GM23338 (cell line): ENCODE measurements around the gene ISCU. TPM values are rescaled to one million over a fixed set of nuclear protein-coding genes. Genes with fewer than 3 reads are reported as not detected.

Source experiments
- ATAC-seq: fragments of 200-7000 bp; cut with Tn5 transposase; 3 replicates; pipeline ENCODE4 v1.9.1; 2020
- DNase-seq: peaks from one replicate; pipeline ENCODE4 v3.0.0-alpha.2; 2015; ENCODE audit warnings: low spot score
- H2AFZ ChIP-seq: fragments of 200-600 bp; sonication (generic); 2 replicates; pipeline ENCODE4 v1.8.0; 2016; ENCODE audit warnings: antibody characterized with exemption, mild to moderate bottlenecking, moderate library complexity
- H3F3A ChIP-seq: fragments of 200-600 bp; sonication (generic); replicated peaks from 2 replicates; pipeline ENCODE4 v1.8.0; 2017; ENCODE audit warnings: antibody characterized with exemption, mixed run types, low read depth
- H3K27ac ChIP-seq: fragments of 200-600 bp; sonication (generic); 2 replicates; pipeline ENCODE4 v1.6.1; 2016; ENCODE audit warnings: low read depth
- H3K27me3 ChIP-seq: fragments of 200-600 bp; sonication (generic); 2 replicates; pipeline ENCODE4 v1.8.0; 2016; ENCODE audit warnings: mild to moderate bottlenecking, mixed run types, moderate library complexity; ENCODE audit not compliant: insufficient read depth
- H3K36me3 ChIP-seq: fragments of 200-600 bp; sonication (generic); 2 replicates; pipeline ENCODE4 v1.8.0; 2016; ENCODE audit warnings: mild to moderate bottlenecking; ENCODE audit not compliant: insufficient read depth
- H3K4me1 ChIP-seq: fragments of 200-600 bp; sonication (generic); 2 replicates; pipeline ENCODE4 v1.8.0; 2016; ENCODE audit warnings: mild to moderate bottlenecking, moderate library complexity; ENCODE audit not compliant: insufficient read depth
- H3K4me2 ChIP-seq: fragments of 200-600 bp; sonication (generic); 2 replicates; pipeline ENCODE4 v1.7.1; 2017; ENCODE audit warnings: mixed run types
- H3K4me3 ChIP-seq: fragments of 200-600 bp; sonication (generic); 2 replicates; pipeline ENCODE4 v1.6.1; 2016; ENCODE audit warnings: mixed run types
- H3K79me2 ChIP-seq: fragments of 200-600 bp; sonication (generic); replicated peaks from 2 replicates; pipeline ENCODE4 v1.8.0; 2017; ENCODE audit warnings: mild to moderate bottlenecking; ENCODE audit not compliant: insufficient read depth
- H3K9me2 ChIP-seq: fragments of 200-600 bp; sonication (generic); 2 replicates; pipeline ENCODE4 v1.8.0; 2017; ENCODE audit not compliant: insufficient read depth
- H4K20me1 ChIP-seq: fragments of 200-600 bp; sonication (generic); replicated peaks from 2 replicates; pipeline ENCODE4 v1.8.0; 2017; ENCODE audit warnings: mild to moderate bottlenecking; ENCODE audit not compliant: insufficient read depth
- H3K27ac Mint-ChIP-seq: 2 replicates; pipeline ENCODE4 v1.8.0; 2020; ENCODE audit warnings: inconsistent platforms, mild to moderate bottlenecking, moderate library complexity, mixed read lengths
- H3K27me3 Mint-ChIP-seq: 3 replicates; pipeline ENCODE4 v1.8.0; 2022; ENCODE audit warnings: low read depth, mild to moderate bottlenecking, moderate library complexity, mixed read lengths, inconsistent platforms; ENCODE audit not compliant: insufficient read depth, poor library complexity
- H3K36me3 Mint-ChIP-seq: 3 replicates; pipeline ENCODE4 v1.8.0; 2021; ENCODE audit warnings: low read depth, mild to moderate bottlenecking, inconsistent platforms, moderate library complexity, mixed read lengths
- H3K4me1 Mint-ChIP-seq: 3 replicates; pipeline ENCODE4 v1.8.0; 2020; ENCODE audit warnings: mild to moderate bottlenecking, inconsistent platforms, mixed read lengths
- H3K4me3 Mint-ChIP-seq: 3 replicates; pipeline ENCODE4 v1.8.0; 2021; ENCODE audit warnings: moderate library complexity, mild to moderate bottlenecking, inconsistent platforms, mixed read lengths
- H3K9me3 Mint-ChIP-seq: 3 replicates; pipeline ENCODE4 v1.8.0; 2020; ENCODE audit warnings: moderate library complexity, mild to moderate bottlenecking, inconsistent platforms, mixed read lengths
- EZH2phosphoT487 ChIP-seq: fragments of 200-600 bp; sonication (generic); IDR thresholded peaks from one replicate; pipeline ENCODE4 v1.8.1; 2018; ENCODE audit warnings: antibody characterized with exemption; ENCODE audit not compliant: unreplicated experiment
- JUNB ChIP-seq: IDR thresholded peaks from one replicate; pipeline ENCODE4 v1.6.1; 2016; ENCODE audit warnings: antibody characterized with exemption; ENCODE audit not compliant: unreplicated experiment
- NANOG ChIP-seq: IDR thresholded peaks from 2 replicates; pipeline ENCODE4 v1.6.1; 2016; ENCODE audit warnings: antibody characterized with exemption, borderline replicate concordance
- POLR2AphosphoS5 ChIP-seq: IDR thresholded peaks from 2 replicates; pipeline ENCODE4 v1.6.1; 2016; ENCODE audit warnings: antibody characterized with exemption, low read depth
- STAT1 ChIP-seq: IDR thresholded peaks from one replicate; pipeline ENCODE4 v1.6.1; 2016; ENCODE audit warnings: antibody characterized with exemption; ENCODE audit not compliant: unreplicated experiment
- ZNF114 ChIP-seq: fragments of 250-450 bp; sonication (Bioruptor Pico); IDR thresholded peaks from 2 replicates; pipeline ENCODE4 v1.5.0; 2020; ENCODE audit warnings: mild to moderate bottlenecking, moderate library complexity
- polyA plus RNA-seq: library from polyadenylated mRNA; unstranded; fragments of >200 nt; fragmentation: Nextera tagmentation; extraction: Ambion mirVana; gene quantifications from 2 replicates; pipeline ENCODE4 v1.2.1, GENCODE V29; 2016
- total RNA-seq: library from RNA; depleted of rRNA; stranded (reverse); fragments of >200 nt; shearing (Covaris generic); gene quantifications from 2 replicates; pipeline ENCODE4 v1.2.3, GENCODE V29; 2014
- TF ChIP-seq, protein P1 (sequence below): IDR thresholded peaks from one replicate; pipeline ENCODE4 v1.6.1; 2018; ENCODE audit warnings: antibody characterized with exemption; ENCODE audit not compliant: unreplicated experiment

The ISCU gene
- total and polyA plus RNA-seq, 2 experiments from 2014 or later: 123 to 129 TPM

DNA sequence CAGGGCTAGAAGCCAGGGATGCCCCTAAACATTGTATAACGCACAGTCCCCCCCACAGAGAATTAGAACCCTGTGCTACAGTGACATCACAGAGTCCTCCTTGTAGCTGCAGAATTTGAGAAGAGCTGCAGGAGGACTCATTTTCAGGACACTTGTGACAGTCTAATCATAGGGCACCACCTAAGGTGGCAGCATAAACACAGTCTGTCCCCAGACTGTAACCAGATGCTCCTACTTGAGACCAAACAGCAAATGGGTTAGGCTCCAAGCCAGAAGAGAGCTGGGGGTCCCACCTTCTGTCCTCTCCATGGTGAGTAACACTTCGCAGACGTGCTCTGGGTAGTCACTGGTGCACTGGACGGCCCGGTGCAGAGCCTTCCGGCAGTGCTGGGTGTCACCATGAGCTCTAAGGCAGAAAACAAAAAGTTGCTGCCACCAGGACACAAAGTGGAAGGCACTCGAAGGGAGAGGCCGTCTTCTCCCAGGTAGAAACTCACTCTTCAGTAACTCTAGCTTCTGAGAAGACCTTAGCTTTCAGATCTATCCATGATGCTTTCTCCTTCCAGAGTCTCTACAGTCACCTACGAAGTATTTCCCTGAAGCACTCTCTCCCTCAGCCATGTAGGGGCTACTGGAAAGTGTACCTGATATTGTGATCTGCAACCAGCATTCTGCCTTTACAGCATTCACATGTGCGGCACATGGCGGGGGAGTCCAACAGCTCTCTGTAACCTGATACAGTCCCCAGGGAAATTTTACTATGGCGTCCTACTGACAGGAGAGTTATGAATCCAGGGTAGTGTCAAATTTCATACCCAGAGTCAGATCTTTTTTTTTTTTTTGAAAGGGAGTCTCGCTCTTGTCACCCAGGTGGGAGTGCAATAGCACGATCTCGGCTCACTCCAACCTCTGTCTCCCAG lies 30.2 kb upstream of the ISCU start:
- H3K36me3 Mint-ChIP-seq: peaks cover 91% of the 10 kb centered on the region
- no peaks in the 10 kb centered on the region for H3K9me3 Mint-ChIP-seq
- no peaks in the 10 kb centered on the region for H3K27me3 ChIP-seq
- H3K4me1 Mint-ChIP-seq: no peaks in the 10 kb centered on the region
- H3K4me3 Mint-ChIP-seq: no peak overlapping the region
- no peak for ATAC-seq
- H3K27ac Mint-ChIP-seq: no peak overlapping the region
- H3K27ac ChIP-seq: no peak overlapping the region
- H3K27me3 Mint-ChIP-seq: peaks cover 2% of the 10 kb centered on the region
- no peak overlapping the region for H3K4me2 ChIP-seq
- no peaks in the 10 kb centered on the region for H3K4me1 ChIP-seq
- peaks cover 72% of the 10 kb centered on the region for H3K36me3 ChIP-seq
- H3K9me2 ChIP-seq: no peaks in the 10 kb centered on the region
- no peak overlapping the region for H2AFZ ChIP-seq
- H3F3A ChIP-seq: no peaks in the 10 kb centered on the region
- TF ChIP-seq, protein P1, sequence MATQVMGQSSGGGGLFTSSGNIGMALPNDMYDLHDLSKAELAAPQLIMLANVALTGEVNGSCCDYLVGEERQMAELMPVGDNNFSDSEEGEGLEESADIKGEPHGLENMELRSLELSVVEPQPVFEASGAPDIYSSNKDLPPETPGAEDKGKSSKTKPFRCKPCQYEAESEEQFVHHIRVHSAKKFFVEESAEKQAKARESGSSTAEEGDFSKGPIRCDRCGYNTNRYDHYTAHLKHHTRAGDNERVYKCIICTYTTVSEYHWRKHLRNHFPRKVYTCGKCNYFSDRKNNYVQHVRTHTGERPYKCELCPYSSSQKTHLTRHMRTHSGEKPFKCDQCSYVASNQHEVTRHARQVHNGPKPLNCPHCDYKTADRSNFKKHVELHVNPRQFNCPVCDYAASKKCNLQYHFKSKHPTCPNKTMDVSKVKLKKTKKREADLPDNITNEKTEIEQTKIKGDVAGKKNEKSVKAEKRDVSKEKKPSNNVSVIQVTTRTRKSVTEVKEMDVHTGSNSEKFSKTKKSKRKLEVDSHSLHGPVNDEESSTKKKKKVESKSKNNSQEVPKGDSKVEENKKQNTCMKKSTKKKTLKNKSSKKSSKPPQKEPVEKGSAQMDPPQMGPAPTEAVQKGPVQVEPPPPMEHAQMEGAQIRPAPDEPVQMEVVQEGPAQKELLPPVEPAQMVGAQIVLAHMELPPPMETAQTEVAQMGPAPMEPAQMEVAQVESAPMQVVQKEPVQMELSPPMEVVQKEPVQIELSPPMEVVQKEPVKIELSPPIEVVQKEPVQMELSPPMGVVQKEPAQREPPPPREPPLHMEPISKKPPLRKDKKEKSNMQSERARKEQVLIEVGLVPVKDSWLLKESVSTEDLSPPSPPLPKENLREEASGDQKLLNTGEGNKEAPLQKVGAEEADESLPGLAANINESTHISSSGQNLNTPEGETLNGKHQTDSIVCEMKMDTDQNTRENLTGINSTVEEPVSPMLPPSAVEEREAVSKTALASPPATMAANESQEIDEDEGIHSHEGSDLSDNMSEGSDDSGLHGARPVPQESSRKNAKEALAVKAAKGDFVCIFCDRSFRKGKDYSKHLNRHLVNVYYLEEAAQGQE: no peak
- DNase-seq: no peak
- H3K4me3 ChIP-seq: no peak overlapping the region
- peaks cover 6% of the 10 kb centered on the region for H3K79me2 ChIP-seq
- H4K20me1 ChIP-seq: peaks cover 18% of the 10 kb centered on the region

DNA sequence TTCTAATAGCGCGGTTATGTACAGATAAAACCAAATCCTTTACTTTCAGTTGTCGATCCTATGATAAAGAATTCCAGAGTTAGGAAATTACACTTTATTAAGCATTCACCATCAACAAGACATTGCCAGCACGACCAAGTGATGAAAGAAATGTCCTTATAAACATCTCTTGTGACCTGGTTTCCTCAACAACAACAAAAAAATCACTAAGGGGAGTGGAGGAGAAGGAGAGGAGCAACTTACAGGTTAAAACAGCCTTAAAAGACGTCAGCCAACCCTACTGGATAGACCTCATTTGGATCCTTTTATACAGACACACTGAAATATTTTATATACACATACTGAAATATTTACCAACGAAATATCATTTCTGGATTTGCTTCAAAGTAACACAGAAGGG lies 24.2 kb upstream of the ISCU start:
- no peak for ATAC-seq
- no peaks in the 10 kb centered on the region for H3K9me3 Mint-ChIP-seq
- H3K36me3 Mint-ChIP-seq: peaks cover 68% of the 10 kb centered on the region
- Histone ChIP-seq H3K79me2 (peaks cover 66% of the 10 kb centered on the region), H3F3A (no peaks in the 10 kb centered on the region), H2AFZ (no peak overlapping the region), H3K27ac (no peak overlapping the region), H3K4me2 (no peak overlapping the region), H3K4me3 (no peak overlapping the region), H3K36me3 (peaks cover 63% of the 10 kb centered on the region), H4K20me1 (peaks cover 42% of the 10 kb centered on the region), H3K9me2 (no peaks in the 10 kb centered on the region), H3K27me3 (no peaks in the 10 kb centered on the region), H3K4me1 (no peaks in the 10 kb centered on the region)
- no peaks in the 10 kb centered on the region for H3K4me1 Mint-ChIP-seq
- no peak overlapping the region for H3K27ac Mint-ChIP-seq
- no peak for DNase-seq
- no peak overlapping the region for H3K4me3 Mint-ChIP-seq
- no peak for TF ChIP-seq STAT1
- no peak for TF ChIP-seq JUNB
- TF ChIP-seq EZH2phosphoT487: no peak
- TF ChIP-seq NANOG: no peak
- no peak for TF ChIP-seq POLR2AphosphoS5
- no peak for TF ChIP-seq ZNF114 (CRISPR knock-in tag)
- no peaks in the 10 kb centered on the region for H3K27me3 Mint-ChIP-seq
